ENCODE measurements around the gene POU6F2. TPM values are rescaled to one million over a fixed set of nuclear protein-coding genes. Genes with fewer than 3 reads are reported as not detected.

POU6F2 gene
- total and polyA plus RNA-seq, 2 of the 4 experiments (the other 2 are of a cell fraction), result not detected

DNA sequence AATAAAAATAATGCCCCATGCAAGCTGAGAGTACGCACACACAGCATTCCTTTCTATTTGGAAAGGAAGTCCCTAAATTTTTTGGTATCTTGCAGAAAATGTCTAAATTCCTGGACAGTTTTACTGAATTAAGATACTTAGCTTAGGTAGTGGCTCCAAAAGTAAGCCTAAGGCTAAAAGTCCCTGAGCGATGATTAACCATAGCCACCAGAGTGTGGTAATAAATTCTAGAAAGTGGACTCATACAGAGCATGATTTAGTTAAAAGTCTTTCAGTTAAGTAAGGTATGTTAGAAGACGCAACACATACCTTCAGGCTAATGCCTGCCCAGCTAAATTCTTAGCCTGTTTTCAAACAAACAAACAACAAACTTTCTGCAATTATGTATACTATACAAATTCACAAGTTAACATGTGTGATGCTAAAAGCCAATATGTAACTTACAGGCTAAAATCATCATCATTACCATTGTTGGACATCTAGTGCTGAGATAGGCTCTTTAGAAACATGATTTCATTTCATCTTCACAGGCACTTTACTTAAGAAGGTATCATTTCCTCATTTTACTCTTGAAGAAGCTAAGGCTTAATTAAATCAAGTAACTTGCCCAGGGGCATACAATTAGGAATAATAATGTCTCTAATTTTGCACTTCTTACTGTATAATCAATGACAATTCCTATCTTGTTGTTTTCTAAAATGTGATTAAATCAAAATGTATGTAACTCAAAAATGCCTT lies 327.1 kb downstream of the POU6F2 start:
- no peaks in the 10 kb centered on the region for H3K9me3 ChIP-seq (ENCODE audit: control insufficient read depth, insufficient read depth, low read length)
- H3K9me1 ChIP-seq (ENCODE audit: insufficient read depth, low read length), result no peaks in the 10 kb centered on the region
- no peak overlapping the region for H2AK5ac ChIP-seq (ENCODE audit: low read depth, low read length)
- no peaks in the 10 kb centered on the region for H3K27me3 ChIP-seq (ENCODE audit: control insufficient read depth, insufficient read depth, low read length)
- no peaks in the 10 kb centered on the region for H3K4me1 ChIP-seq (ENCODE audit: control insufficient read depth, insufficient read depth, low read length)
- H4K8ac ChIP-seq (ENCODE audit: low read depth in 2 of 2, low read length in 2 of 2), result no peak overlapping the region
- H2BK120ac ChIP-seq (ENCODE audit: low read depth, low read length), result no peak overlapping the region
- CTCF ChIA-PET, result no interaction called here
- DNase-seq, result no peak
- intact Hi-C loops (cut with micrococcal nuclease) (no loop called here), in situ Hi-C loops (cut with MboI; ENCODE audit: low sequenced_read_pairs) (no loop called here), dilution Hi-C loops (cut with HindIII; ENCODE audit: low sequenced_read_pairs, unreplicated experiment) (no loop called here)
- TF ChIP-seq MAZ (IDR thresholded peaks at IDR 0.05; ENCODE audit: borderline replicate concordance, low read depth, low read length) (no peak), SMC3 (IDR thresholded peaks at IDR 0.05; ENCODE audit: low read depth, low read length) (no peak), FOS (IDR thresholded peaks at IDR 0.05; ENCODE audit: low read depth, low read length) (no peak), RCOR1 (IDR thresholded peaks at IDR 0.05; ENCODE audit: insufficient replicate concordance, low read length) (no peak), RAD21 (IDR thresholded peaks at IDR 0.05; ENCODE audit: low read length) (no peak), CTCF (conservative IDR thresholded peaks at IDR 0.05; ENCODE audit: low read depth, low read length) (no peak), ELK1 (IDR thresholded peaks at IDR 0.05; ENCODE audit: borderline replicate concordance, low read depth, low read length) (no peak), NFE2L2 (IDR thresholded peaks at IDR 0.05; ENCODE audit: low read depth, low read length) (no peak), CEBPB (IDR thresholded peaks at IDR 0.05; ENCODE audit: low read depth, low read length) (no peak), BHLHE40 (IDR thresholded peaks at IDR 0.05; ENCODE audit: low read depth, low read length) (no peak)
- TF ChIP-seq, protein P1, sequence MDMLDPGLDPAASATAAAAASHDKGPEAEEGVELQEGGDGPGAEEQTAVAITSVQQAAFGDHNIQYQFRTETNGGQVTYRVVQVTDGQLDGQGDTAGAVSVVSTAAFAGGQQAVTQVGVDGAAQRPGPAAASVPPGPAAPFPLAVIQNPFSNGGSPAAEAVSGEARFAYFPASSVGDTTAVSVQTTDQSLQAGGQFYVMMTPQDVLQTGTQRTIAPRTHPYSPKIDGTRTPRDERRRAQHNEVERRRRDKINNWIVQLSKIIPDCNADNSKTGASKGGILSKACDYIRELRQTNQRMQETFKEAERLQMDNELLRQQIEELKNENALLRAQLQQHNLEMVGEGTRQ (IDR thresholded peaks at IDR 0.05; ENCODE audit: low read depth, low read length), result no peak
- H3K56ac ChIP-seq (ENCODE audit: extremely low read depth, insufficient read depth, low read length), result no peak overlapping the region
- H4K91ac ChIP-seq (ENCODE audit: insufficient read depth, low read depth, low read length), result no peak overlapping the region
- no TSS peak for BruUV-seq (replicated peaks)
- no peaks in the 10 kb centered on the region for H4K20me1 ChIP-seq (ENCODE audit: insufficient read depth, low read length)
- H3K4me2 ChIP-seq (ENCODE audit: low read depth, low read length), result no peak overlapping the region
- no peak overlapping the region for H3K4ac ChIP-seq (ENCODE audit: low read depth, low read length)
- POLR2A ChIA-PET (ENCODE audit: unreplicated experiment), result interaction anchor here (0.7 kb wide), 1 partner anchor 361 kb away, joined by 3 read pairs; no protein-coding TSS in a partner anchor
- ATAC-seq (ENCODE audit: low read depth), result no peak
- H3K4me3 ChIP-seq (ENCODE audit: insufficient read depth, low read depth, low read length), result no peak overlapping the region
- H3K79me1 ChIP-seq (ENCODE audit: low read depth in 1 of 2, low read length in 2 of 2), result no peaks in the 10 kb centered on the region
- no peak overlapping the region for H2BK20ac ChIP-seq (ENCODE audit: low read depth, low read length)
- no CpG with 5 or more reads among the region's 3 CpGs for WGBS, 2 experiments (ENCODE audit: extremely low coverage in 2 of 2, insufficient read length in 1 of 2)
- no peak overlapping the region for H3K14ac ChIP-seq (replicated peaks; ENCODE audit: low read depth, low read length)
- H3K9ac ChIP-seq (ENCODE audit: low read depth, low read length), result no peak overlapping the region
- H3K27ac ChIP-seq (ENCODE audit: insufficient read depth, low read length), result no peak overlapping the region
- H3K36me3 ChIP-seq (ENCODE audit: control insufficient read depth, insufficient read depth, low read length), result no peaks in the 10 kb centered on the region
- H2AFZ ChIP-seq (replicated peaks; ENCODE audit: low read length, poor library complexity), result no peak overlapping the region
- H3K23ac ChIP-seq (ENCODE audit: low read depth, low read length), result no peak overlapping the region
- no peak overlapping the region for H2BK5ac ChIP-seq (ENCODE audit: low read depth, low read length, poor library complexity, severe bottlenecking)
- H4K5ac ChIP-seq (ENCODE audit: low read depth, low read length), result no peak overlapping the region
- no peak overlapping the region for H2BK15ac ChIP-seq (ENCODE audit: low read depth, low read length)
- no peak overlapping the region for H3K18ac ChIP-seq (ENCODE audit: low read depth, low read length)
- no peak overlapping the region for H2AK9ac ChIP-seq (replicated peaks; ENCODE audit: low read depth, low read length, poor library complexity)

Measured in IMR-90 (cell line).